GM11168 (cell line): ENCODE measurements around the gene TOMM22.

Source experiments
- in situ Hi-C: fragments of 300-500 bp; cut with MboI; formaldehyde crosslinking; loops from one replicate; pipeline ENCODE4 v1.12.0; 2022; ENCODE audit warnings: low sequenced_read_pairs; ENCODE audit not compliant: unreplicated experiment

The TOMM22 gene

GRCh38 chr22:38712486-38713207 lies 30.9 kb downstream of the TOMM22 start:
- in situ Hi-C loops = no loop called here

- in situ Hi-C loops = no loop called here
Observed at GRCh38 chr22:38713921-38714320, 32.2 kb downstream of the TOMM22 start.

- in situ Hi-C loops = no loop called here
Observed at GRCh38 chr22:38715176-38715764, 33.5 kb downstream of the TOMM22 start.

GRCh38 chr22:38715852-38716251 lies 34.1 kb downstream of the TOMM22 start:
- in situ Hi-C loops = no loop called here

GRCh38 chr22:38716271-38716670 lies 34.5 kb downstream of the TOMM22 start:
- in situ Hi-C loops = no loop called here

- in situ Hi-C loops = no loop called here
Observed at GRCh38 chr22:38716826-38717225, 35.1 kb downstream of the TOMM22 start.

GRCh38 chr22:38717244-38717643 lies 35.5 kb downstream of the TOMM22 start:
- in situ Hi-C loops = no loop called here

- in situ Hi-C loops = no loop called here
Observed at GRCh38 chr22:38718414-38718813, 36.7 kb downstream of the TOMM22 start.

GRCh38 chr22:38719196-38719595 lies 37.4 kb downstream of the TOMM22 start:
- in situ Hi-C loops = no loop called here

GRCh38 chr22:38720350-38720749 lies 38.6 kb downstream of the TOMM22 start:
- in situ Hi-C loops = no loop called here

- in situ Hi-C loops = no loop called here
Observed at GRCh38 chr22:38721551-38721950, 39.8 kb downstream of the TOMM22 start.

- in situ Hi-C loops = no loop called here
Observed at GRCh38 chr22:38724176-38724575, 42.4 kb downstream of the TOMM22 start.

- in situ Hi-C loops = no loop called here
Observed at GRCh38 chr22:38724926-38725571, 43.3 kb downstream of the TOMM22 start.

GRCh38 chr22:38725900-38726655 lies 44.3 kb downstream of the TOMM22 start:
- in situ Hi-C loops = no loop called here

- in situ Hi-C loops = no loop called here
Observed at GRCh38 chr22:38727123-38727522, 45.4 kb downstream of the TOMM22 start.

GRCh38 chr22:38727530-38728451 lies 46.0 kb downstream of the TOMM22 start:
- in situ Hi-C loops = no loop called here

- in situ Hi-C loops = no loop called here
Observed at GRCh38 chr22:38728871-38729796, 47.4 kb downstream of the TOMM22 start.

- in situ Hi-C loops = no loop called here
Observed at GRCh38 chr22:38729946-38730345, 48.2 kb downstream of the TOMM22 start.

GRCh38 chr22:38730411-38730871 lies 48.7 kb downstream of the TOMM22 start:
- in situ Hi-C loops = no loop called here
